PC-9 (cell line): ENCODE results near the gene RAB11A. TPM values are rescaled to one million over a fixed set of nuclear protein-coding genes. Genes with fewer than 3 reads are reported as not detected.
A peak's percentile ranks its signal among the peaks of the same experiment; 100 is the strongest.

Experiments
- BruUV-seq: library from RNA; stranded (reverse); fragments of 400-500 nt; replicated peaks from 2 replicates; lab custom pipeline; 2021; lab: Mats Ljungman, UMichigan
- CTCF ChIA-PET: fragments of 300-600 bp; sonication (Branson Sonifier 250); formaldehyde crosslinking; loops from one replicate; lab custom pipeline; 2022; ENCODE audit warnings: antibody characterized with exemption; lab: Charles Lee
- POLR2A ChIA-PET: fragments of 300-600 bp; sonication (Branson Sonifier 250); formaldehyde crosslinking; loops from one replicate; lab custom pipeline; 2022; ENCODE audit warnings: antibody characterized with exemption; ENCODE audit not compliant: unreplicated experiment; lab: Charles Lee
- DNase-seq, 2 experiments: peaks; one replicate each; pipeline versions ENCODE4 v3.0.0 to v3.0.0-alpha.2; 2015 to 2022; ENCODE audit warnings: mixed read lengths in 1 of 2
- H2AFZ ChIP-seq: fragments of 200-600 bp; sonication (generic); 2 replicates; pipeline ENCODE4 v1.8.1; 2017; ENCODE audit warnings: antibody characterized with exemption
- H3F3A ChIP-seq: fragments of 200-600 bp; sonication (generic); 2 replicates; pipeline ENCODE4 v1.8.1; 2017; ENCODE audit warnings: antibody characterized with exemption, mild to moderate bottlenecking, low read depth; ENCODE audit not compliant: insufficient read depth
- H3K27ac ChIP-seq: fragments of 200-600 bp; sonication (generic); 2 replicates; pipeline ENCODE4 v1.6.1; 2016; ENCODE audit warnings: mixed run types
- H3K27me3 ChIP-seq: fragments of 200-600 bp; sonication (generic); 2 replicates; pipeline ENCODE4 v1.6.1; 2016; ENCODE audit warnings: low read depth, mixed run types; ENCODE audit not compliant: insufficient read depth
- H3K36me3 ChIP-seq: fragments of 200-600 bp; sonication (generic); 2 replicates; pipeline ENCODE4 v1.6.1; 2016; ENCODE audit warnings: low read depth, mixed run types
- H3K4me1 ChIP-seq: fragments of 200-600 bp; sonication (generic); replicated peaks from 2 replicates; pipeline ENCODE4 v1.6.1; 2016; ENCODE audit warnings: mixed run types; ENCODE audit not compliant: insufficient read depth
- H3K4me2 ChIP-seq: fragments of 200-600 bp; sonication (generic); 2 replicates; pipeline ENCODE4 v1.6.1; 2017; ENCODE audit warnings: mixed run types
- H3K4me3 ChIP-seq: fragments of 200-600 bp; sonication (generic); 2 replicates; pipeline ENCODE4 v1.6.1; 2016; ENCODE audit warnings: mixed run types
- H3K79me2 ChIP-seq: fragments of 200-600 bp; sonication (generic); 2 replicates; pipeline ENCODE4 v1.6.1; 2017; ENCODE audit warnings: low read depth, mixed run types
- H3K9me2 ChIP-seq: fragments of 200-600 bp; sonication (generic); 2 replicates; pipeline ENCODE4 v1.8.1; 2017; ENCODE audit warnings: mild to moderate bottlenecking; ENCODE audit not compliant: insufficient read depth
- H3K9me3 ChIP-seq: fragments of 200-600 bp; sonication (generic); 2 replicates; pipeline ENCODE4 v1.8.1; 2016; ENCODE audit warnings: low read depth; ENCODE audit not compliant: insufficient read depth
- H4K20me1 ChIP-seq: fragments of 200-600 bp; sonication (generic); 2 replicates; pipeline ENCODE4 v1.8.1; 2017; ENCODE audit not compliant: insufficient read depth
- EZH2 ChIP-seq: fragments of 200-600 bp; sonication (generic); IDR thresholded peaks from 2 replicates; pipeline ENCODE4 v1.8.0; 2017; ENCODE audit warnings: antibody characterized with exemption, low read depth
- intact Hi-C: fragments of 100-400 bp; cut with micrococcal nuclease; formaldehyde crosslinking; loops from one replicate; pipeline ENCODE4 v1.10.0; 2022; ENCODE audit not compliant: unreplicated experiment
- total RNA-seq: library from RNA; stranded (reverse); gene quantifications from 2 replicates; pipeline ENCODE4 v1.2.3, GENCODE V29; 2021
- TF ChIP-seq, protein P1 (sequence below): fragments of 200-600 bp; sonication (generic); conservative IDR thresholded peaks from 2 replicates; pipeline ENCODE4 v1.6.1; 2017; ENCODE audit warnings: mixed run types, antibody characterized with exemption, mild to moderate bottlenecking, moderate library complexity

Gene RAB11A
- total RNA-seq, 1 experiment from 2014 or later: 233 TPM

DNA sequence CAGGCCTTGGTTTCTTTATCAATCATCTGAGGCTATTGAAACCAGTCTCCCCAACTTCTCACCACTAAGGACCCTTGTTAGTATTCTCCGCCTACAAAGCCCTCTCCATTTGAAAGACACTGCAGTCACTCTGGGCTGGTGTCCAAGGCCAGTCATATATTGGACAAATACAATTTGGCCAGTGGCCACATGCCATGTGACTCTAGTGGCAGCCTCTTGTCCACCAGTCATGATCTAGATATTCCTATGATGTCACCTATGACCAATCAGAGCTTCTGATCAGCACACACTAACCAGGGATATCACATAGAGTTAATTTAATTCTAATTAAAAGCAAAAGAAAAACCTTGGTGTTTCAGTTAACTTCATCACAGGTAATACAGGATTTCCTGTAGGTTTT, 68.2 kb downstream of the RAB11A start:
- H3K4me2 ChIP-seq: no peak overlapping the region
- H2AFZ ChIP-seq: no peak overlapping the region
- no peaks in the 10 kb centered on the region for H3K27me3 ChIP-seq
- no peak for DNase-seq
- ChIA-PET POLR2A (interaction anchor here (0.5 kb wide), 1 partner anchor 59 kb away, joined by 3 read pairs; no protein-coding TSS in a partner anchor), CTCF (interaction anchor here (0.6 kb wide), 1 partner anchor 1899 kb away, joined by 9 read pairs; no protein-coding TSS in a partner anchor)
- no peaks in the 10 kb centered on the region for H3K9me3 ChIP-seq
- BruUV-seq: no TSS peak
- peaks cover 29% of the 10 kb centered on the region for H3K4me1 ChIP-seq
- no peaks in the 10 kb centered on the region for H3K36me3 ChIP-seq
- H3K9me2 ChIP-seq: no peaks in the 10 kb centered on the region
- TF ChIP-seq, protein P1, sequence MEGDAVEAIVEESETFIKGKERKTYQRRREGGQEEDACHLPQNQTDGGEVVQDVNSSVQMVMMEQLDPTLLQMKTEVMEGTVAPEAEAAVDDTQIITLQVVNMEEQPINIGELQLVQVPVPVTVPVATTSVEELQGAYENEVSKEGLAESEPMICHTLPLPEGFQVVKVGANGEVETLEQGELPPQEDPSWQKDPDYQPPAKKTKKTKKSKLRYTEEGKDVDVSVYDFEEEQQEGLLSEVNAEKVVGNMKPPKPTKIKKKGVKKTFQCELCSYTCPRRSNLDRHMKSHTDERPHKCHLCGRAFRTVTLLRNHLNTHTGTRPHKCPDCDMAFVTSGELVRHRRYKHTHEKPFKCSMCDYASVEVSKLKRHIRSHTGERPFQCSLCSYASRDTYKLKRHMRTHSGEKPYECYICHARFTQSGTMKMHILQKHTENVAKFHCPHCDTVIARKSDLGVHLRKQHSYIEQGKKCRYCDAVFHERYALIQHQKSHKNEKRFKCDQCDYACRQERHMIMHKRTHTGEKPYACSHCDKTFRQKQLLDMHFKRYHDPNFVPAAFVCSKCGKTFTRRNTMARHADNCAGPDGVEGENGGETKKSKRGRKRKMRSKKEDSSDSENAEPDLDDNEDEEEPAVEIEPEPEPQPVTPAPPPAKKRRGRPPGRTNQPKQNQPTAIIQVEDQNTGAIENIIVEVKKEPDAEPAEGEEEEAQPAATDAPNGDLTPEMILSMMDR: no peak
- no peak for TF ChIP-seq EZH2
- no peaks in the 10 kb centered on the region for H3K79me2 ChIP-seq
- H3K4me3 ChIP-seq: no peak overlapping the region
- intact Hi-C loops: no loop called here
- peaks cover 18% of the 10 kb centered on the region; the same call in 1 of the 2 replicates for H3F3A ChIP-seq
- no peaks in the 10 kb centered on the region for H4K20me1 ChIP-seq
- no peak overlapping the region for H3K27ac ChIP-seq

DNA sequence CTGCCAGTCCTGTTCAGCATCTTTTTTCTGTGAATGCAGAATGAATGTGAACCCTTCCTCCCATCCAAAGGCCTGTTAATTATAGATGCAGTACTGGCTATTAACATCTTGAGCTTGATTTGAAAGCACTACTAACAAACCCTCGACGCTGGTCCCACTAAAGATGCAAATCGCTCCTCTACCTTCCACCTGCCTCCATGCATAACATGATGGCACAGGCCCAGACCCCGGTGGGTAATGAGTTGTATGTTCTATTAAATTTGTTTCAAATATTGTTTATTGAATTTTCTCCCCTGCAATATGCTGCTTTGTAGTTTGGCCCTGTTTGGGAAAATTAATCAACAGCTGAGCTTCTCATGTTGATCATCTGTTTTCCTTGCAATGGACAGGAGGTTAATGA, 69.3 kb downstream of the RAB11A start:
- no TSS peak for BruUV-seq
- TF ChIP-seq, protein P1: no peak
- no peak for TF ChIP-seq EZH2
- Histone ChIP-seq H3K4me1 (peaks cover 29% of the 10 kb centered on the region), H3K4me3 (no peak overlapping the region), H3F3A (peaks cover 18% of the 10 kb centered on the region; the same call in 1 of the 2 replicates), H3K27ac (no peak overlapping the region), H3K36me3 (no peaks in the 10 kb centered on the region), H3K9me3 (no peaks in the 10 kb centered on the region), H3K27me3 (no peaks in the 10 kb centered on the region), H3K79me2 (no peaks in the 10 kb centered on the region), H4K20me1 (no peaks in the 10 kb centered on the region), H2AFZ (no peak overlapping the region), H3K4me2 (no peak overlapping the region), H3K9me2 (no peaks in the 10 kb centered on the region)
- CTCF ChIA-PET: no interaction called here
- POLR2A ChIA-PET: no interaction called here
- intact Hi-C loops: no loop called here
- no peak for DNase-seq

DNA sequence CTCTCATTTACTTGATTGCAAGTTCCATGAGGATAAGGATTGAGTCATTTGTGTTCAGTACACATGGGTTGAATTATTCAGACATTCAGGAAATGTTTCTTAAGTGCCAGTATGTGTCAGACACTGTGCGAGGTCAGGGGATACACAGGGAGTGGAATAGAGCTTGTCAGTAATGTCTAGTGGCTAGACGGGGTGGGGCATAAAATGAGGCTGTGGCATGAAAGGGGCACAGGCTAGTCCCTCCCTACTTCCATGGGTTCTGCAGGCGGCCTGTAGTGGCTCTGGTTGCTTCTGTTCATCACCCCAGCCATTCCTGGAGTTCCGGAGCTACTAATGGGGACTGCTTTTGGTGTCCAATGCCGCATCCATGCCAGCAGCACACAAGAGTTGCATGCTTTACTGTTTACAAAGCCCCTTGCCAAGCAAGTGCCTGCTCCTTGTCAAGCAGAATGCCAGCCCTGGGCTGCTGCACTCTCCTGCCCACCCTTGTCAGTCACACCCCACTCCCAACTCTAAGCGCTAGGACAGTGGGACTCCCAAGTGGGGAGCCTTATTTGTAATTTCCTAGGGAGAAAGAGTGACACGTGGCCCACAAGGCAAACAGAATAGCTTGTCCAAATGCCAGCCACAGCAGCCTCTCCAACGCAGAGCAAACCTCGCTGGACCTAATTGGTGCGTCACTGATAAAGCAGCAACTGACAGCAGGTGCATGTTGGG, 70.8 kb downstream of the RAB11A start:
- intact Hi-C loops: no loop called here
- peaks cover 18% of the 10 kb centered on the region; the same call in 1 of the 2 replicates for H3F3A ChIP-seq
- H3K79me2 ChIP-seq: no peaks in the 10 kb centered on the region
- no peak overlapping the region for H3K4me3 ChIP-seq
- no peaks in the 10 kb centered on the region for H3K9me3 ChIP-seq
- H3K4me2 ChIP-seq: peak overlapping the region; percentile 18; the same call in 1 of the 2 replicates
- H3K9me2 ChIP-seq: no peaks in the 10 kb centered on the region
- no peaks in the 10 kb centered on the region for H3K27me3 ChIP-seq
- H3K36me3 ChIP-seq: no peaks in the 10 kb centered on the region
- CTCF ChIA-PET: interaction anchor here (0.7 kb wide), 1 partner anchor 35 kb away, joined by 9 read pairs; no protein-coding TSS in a partner anchor
- H4K20me1 ChIP-seq: no peaks in the 10 kb centered on the region
- H3K4me1 ChIP-seq: peaks cover 29% of the 10 kb centered on the region
- H2AFZ ChIP-seq: no peak overlapping the region
- DNase-seq: peak; percentile 58 to 77
- H3K27ac ChIP-seq: peak overlapping the region; percentile 42
- POLR2A ChIA-PET: interaction anchor here (0.7 kb wide), 2 partner anchors 71 to 541 kb away, joined by 4 read pairs; partner anchors contain the start of gene RAB11A
- no TSS peak for BruUV-seq
- no peak for TF ChIP-seq EZH2
- TF ChIP-seq, protein P1: no peak
